GM21825 (cell line): ENCODE results near the gene PHRF1.
A peak's percentile ranks its signal among the peaks of the same experiment; 100 is the strongest.

Experiments
- ATAC-seq: cut with Tn5 transposase; IDR thresholded peaks from one replicate; pipeline ENCODE4 v1.9.1; 2021; ENCODE audit warnings: mild to moderate bottlenecking, moderate library complexity; ENCODE audit not compliant: unreplicated experiment

Gene PHRF1, protein sequence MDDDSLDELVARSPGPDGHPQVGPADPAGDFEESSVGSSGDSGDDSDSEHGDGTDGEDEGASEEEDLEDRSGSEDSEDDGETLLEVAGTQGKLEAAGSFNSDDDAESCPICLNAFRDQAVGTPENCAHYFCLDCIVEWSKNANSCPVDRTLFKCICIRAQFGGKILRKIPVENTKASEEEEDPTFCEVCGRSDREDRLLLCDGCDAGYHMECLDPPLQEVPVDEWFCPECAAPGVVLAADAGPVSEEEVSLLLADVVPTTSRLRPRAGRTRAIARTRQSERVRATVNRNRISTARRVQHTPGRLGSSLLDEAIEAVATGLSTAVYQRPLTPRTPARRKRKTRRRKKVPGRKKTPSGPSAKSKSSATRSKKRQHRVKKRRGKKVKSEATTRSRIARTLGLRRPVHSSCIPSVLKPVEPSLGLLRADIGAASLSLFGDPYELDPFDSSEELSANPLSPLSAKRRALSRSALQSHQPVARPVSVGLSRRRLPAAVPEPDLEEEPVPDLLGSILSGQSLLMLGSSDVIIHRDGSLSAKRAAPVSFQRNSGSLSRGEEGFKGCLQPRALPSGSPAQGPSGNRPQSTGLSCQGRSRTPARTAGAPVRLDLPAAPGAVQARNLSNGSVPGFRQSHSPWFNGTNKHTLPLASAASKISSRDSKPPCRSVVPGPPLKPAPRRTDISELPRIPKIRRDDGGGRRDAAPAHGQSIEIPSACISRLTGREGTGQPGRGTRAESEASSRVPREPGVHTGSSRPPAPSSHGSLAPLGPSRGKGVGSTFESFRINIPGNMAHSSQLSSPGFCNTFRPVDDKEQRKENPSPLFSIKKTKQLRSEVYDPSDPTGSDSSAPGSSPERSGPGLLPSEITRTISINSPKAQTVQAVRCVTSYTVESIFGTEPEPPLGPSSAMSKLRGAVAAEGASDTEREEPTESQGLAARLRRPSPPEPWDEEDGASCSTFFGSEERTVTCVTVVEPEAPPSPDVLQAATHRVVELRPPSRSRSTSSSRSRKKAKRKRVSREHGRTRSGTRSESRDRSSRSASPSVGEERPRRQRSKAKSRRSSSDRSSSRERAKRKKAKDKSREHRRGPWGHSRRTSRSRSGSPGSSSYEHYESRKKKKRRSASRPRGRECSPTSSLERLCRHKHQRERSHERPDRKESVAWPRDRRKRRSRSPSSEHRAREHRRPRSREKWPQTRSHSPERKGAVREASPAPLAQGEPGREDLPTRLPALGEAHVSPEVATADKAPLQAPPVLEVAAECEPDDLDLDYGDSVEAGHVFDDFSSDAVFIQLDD (N-terminal part only)

GRCh38 chr11:575996-576768, at the start of gene PHRF1:
TSS of gene PHRF1 (plus strand) at chr11:576470. CDS start at chr11:581513, 5,043 bp downstream.
- peak; percentile 75 for ATAC-seq

DNA sequence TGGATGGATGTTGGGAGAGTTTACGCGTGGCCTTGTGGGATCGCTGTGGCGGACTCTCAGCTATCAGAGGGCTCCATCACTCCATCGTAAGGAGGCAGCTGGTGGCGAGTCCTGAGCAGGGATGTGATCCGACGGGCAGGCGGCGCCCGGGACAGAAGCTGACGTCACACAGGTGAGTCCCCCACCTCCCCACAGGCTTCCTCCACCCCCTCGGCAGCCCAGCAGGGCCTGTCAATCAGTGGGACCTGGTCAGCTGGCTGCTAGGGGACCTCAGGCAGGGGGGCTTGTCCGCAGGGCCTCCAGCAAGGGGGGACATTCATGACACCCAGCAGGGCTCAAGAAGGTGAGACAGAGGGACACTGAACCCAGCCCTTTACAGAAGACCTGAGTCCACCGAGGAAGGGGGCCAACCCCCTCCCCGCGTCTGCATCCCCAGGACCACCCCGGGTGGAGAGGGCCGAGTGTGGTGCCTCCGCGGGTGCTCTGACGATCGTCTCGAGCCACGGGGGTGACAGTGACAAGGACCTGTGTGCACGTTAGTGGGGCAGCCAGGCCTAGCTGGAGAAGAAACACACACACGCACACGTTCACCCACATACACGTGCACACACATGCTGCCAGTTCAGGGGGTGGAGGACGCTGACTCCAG, 48.0 kb upstream of the PHRF1 start:
- no peak for ATAC-seq

- no peak for ATAC-seq
Measured at GRCh38 chr11:528815-529727, 47.2 kb upstream of the PHRF1 start.

DNA sequence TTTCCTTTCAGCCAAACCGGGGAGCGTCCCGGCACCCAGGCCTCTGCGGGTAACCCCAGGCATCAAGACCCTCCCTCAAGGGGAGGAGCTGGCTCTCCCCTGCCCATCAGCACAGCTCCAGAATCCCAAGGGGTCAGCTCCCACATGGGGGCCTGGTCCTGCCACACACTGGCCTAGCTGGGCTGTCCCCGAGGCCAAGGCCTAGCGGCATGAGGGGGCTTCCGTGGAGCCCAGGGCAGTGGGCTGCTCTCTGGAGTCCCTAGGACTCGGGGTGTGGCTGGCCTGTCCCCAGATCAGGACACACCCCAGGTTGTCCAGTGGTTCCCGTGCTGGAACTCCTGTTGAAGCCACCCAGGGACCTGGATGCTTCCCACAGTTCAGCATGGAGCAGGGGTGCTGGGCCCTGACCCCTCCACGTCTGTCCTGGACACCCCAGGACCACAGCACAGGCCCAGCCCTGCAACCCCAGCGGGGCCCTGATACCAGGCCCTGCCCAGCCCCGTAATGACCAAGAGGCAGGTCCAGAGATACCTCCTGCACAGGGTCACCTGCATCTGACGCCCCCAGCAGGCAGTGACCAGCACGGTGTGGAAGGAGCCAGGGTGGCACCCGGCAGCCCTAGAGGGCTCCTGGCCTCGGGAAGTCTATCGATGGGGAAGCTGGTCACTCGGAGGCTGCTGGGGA, 46.4 kb upstream of the PHRF1 start:
- ATAC-seq, result no peak

GRCh38 chr11:530960-531831, 45.1 kb upstream of the PHRF1 start:
- no peak for ATAC-seq

- ATAC-seq, result no peak
Measured at GRCh38 chr11:531919-532526, 44.2 kb upstream of the PHRF1 start.

- ATAC-seq, result no peak
Measured at GRCh38 chr11:532527-532985, 43.7 kb upstream of the PHRF1 start.

GRCh38 chr11:532986-533585, 43.2 kb upstream of the PHRF1 start:
- ATAC-seq, result no peak

GRCh38 chr11:533586-534395, 42.5 kb upstream of the PHRF1 start:
- no peak for ATAC-seq

DNA sequence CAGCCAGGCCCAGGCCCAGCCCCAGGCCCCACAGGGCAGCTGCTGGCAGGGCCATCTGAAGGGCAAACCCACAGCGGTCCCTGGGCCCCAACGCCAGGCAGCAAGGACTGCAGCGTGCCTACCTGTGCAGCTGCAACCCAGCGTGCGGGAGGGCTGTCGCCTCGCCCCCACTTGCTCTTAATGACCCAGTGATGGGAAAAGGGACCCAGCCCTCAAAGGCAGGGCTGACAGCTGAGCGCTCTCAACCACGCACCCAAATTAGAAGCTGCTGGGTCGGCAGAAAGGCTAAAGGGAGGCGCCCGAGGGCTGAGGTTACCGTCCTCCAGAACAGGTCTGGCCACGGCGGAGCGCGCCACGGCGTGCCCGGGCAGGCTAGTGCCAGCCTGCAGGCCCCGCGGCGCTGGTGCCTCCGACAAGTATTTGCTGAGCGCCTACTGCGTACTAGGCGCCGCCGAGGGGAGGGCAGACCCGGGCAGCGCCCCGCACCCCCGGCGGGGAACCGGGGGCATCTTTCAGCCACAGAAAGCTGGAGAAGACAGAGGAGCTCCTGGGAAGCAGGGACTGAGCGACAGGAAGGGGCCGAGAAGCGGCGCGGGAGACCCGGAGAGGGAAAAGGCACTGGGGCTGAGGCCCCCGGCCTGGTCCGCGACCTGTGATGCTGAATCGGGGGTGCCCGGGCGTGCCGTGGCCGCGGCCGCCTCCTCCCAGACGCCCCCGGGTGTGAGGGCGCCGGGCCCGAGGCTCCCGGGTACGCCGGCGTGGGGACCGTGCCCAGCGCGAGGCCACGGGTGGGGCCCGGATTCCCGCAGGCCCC, 41.7 kb upstream of the PHRF1 start:
- ATAC-seq, result peak; percentile 1

DNA sequence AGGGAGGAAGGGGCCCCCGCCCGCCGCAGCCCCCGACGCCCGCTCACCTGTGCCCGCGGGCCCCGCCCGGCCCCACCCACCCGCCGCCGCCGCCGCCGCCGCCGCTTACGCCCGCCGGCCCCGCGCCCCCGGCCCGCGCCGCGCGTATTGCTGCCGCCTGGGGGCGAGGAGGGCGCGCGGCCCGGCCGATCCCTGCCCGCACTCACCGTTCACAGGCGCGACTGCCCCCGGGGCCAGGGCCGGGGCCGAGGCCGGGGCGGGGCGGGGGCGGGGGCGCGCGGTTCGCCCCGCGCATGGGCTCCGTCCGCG, 41.1 kb upstream of the PHRF1 start:
- ATAC-seq, result no peak

- peak; percentile 68 for ATAC-seq
Measured at GRCh38 chr11:535519-536454, 40.5 kb upstream of the PHRF1 start, which contains the start of gene HRAS. TSS of gene HRAS (minus strand) at chr11:535576.

- peak; percentile 40 for ATAC-seq
Measured at GRCh38 chr11:536841-537621, 39.2 kb upstream of the PHRF1 start, which contains the start of gene LRRC56. TSS of gene LRRC56 (plus strand) at chr11:537527. CDS start at chr11:540685, 3,158 bp downstream.
